CD4-positive, alpha-beta memory T cell (primary cell): ENCODE data around the gene INHBE. TPM values are rescaled to one million over a fixed set of nuclear protein-coding genes. Genes with fewer than 3 reads are reported as not detected.

Experiments used
- CTCF ChIA-PET: fragments of 350-600 bp; sonication (Branson Sonifier 250); formaldehyde crosslinking; loops from one replicate; lab custom pipeline; 2021; ENCODE audit warnings: inconsistent platforms; ENCODE audit not compliant: partially characterized antibody; lab: Charles Lee
- POLR2A ChIA-PET: fragments of 350-600 bp; sonication (Branson Sonifier 250); formaldehyde crosslinking; loops from one replicate; lab custom pipeline; 2021; ENCODE audit not compliant: partially characterized antibody; lab: Charles Lee
- DNase-seq, 5 donors: peaks; one replicate each; pipeline versions ENCODE4 v3.0.0 to v3.0.0-alpha.2; 2020 to 2022; ENCODE audit warnings: mixed read lengths in 1 of 5
- H3K27ac ChIP-seq: one replicate; pipeline ENCODE4 v1.7.0; 2013; ENCODE audit warnings: low read depth, low read length
- H3K27me3 ChIP-seq: 2 replicates; pipeline ENCODE4 v1.7.0; 2013; ENCODE audit warnings: mild to moderate bottlenecking, low read length, moderate library complexity; ENCODE audit not compliant: insufficient read depth
- H3K36me3 ChIP-seq: 2 replicates; pipeline ENCODE4 v1.7.0; 2013; ENCODE audit warnings: mild to moderate bottlenecking, low read length, moderate library complexity; ENCODE audit not compliant: insufficient read depth
- H3K4me1 ChIP-seq: 2 replicates; pipeline ENCODE4 v1.7.0; 2013; ENCODE audit warnings: mild to moderate bottlenecking, low read length, moderate library complexity; ENCODE audit not compliant: insufficient read depth
- H3K4me3 ChIP-seq, 2 donors: one replicate each; pipeline ENCODE4 v1.7.0; 2013; ENCODE audit warnings: low read length in 2 of 2, mild to moderate bottlenecking in 1 of 2
- H3K9me3 ChIP-seq, 2 donors: one replicate each; pipeline ENCODE4 v1.7.0; 2013; ENCODE audit warnings: low read length in 2 of 2, control low read depth in 1 of 2; ENCODE audit not compliant: control insufficient read depth in 1 of 2
- H3K27ac Mint-ChIP-seq, 7 donors: one replicate each; pipeline ENCODE4 v1.8.0; 2020 to 2021; ENCODE audit warnings: mixed read lengths in 7 of 7, mild to moderate bottlenecking in 6 of 7, inconsistent platforms in 3 of 7, moderate library complexity in 3 of 7
- H3K27me3 Mint-ChIP-seq, 2 donors: one replicate each; pipeline ENCODE4 v1.8.0; 2020 to 2021; ENCODE audit warnings: mixed read lengths in 2 of 2
- H3K36me3 Mint-ChIP-seq, 2 donors: one replicate each; pipeline ENCODE4 v1.8.0; 2020 to 2021; ENCODE audit warnings: mixed read lengths in 2 of 2, inconsistent platforms in 1 of 2, mild to moderate bottlenecking in 1 of 2
- H3K4me1 Mint-ChIP-seq, 4 donors: one replicate each; pipeline ENCODE4 v1.8.0; 2020 to 2021; ENCODE audit warnings: mixed read lengths in 4 of 4, mild to moderate bottlenecking in 1 of 4
- H3K4me3 Mint-ChIP-seq, 8 donors: one replicate each; pipeline ENCODE4 v1.8.0; 2020 to 2021; ENCODE audit warnings: mixed read lengths in 8 of 8, mild to moderate bottlenecking in 7 of 8, moderate library complexity in 6 of 8, inconsistent platforms in 3 of 8
- H3K9me3 Mint-ChIP-seq, 8 donors: one replicate each; pipeline ENCODE4 v1.8.0; 2020 to 2021; ENCODE audit warnings: mixed read lengths in 8 of 8, mild to moderate bottlenecking in 5 of 8, inconsistent platforms in 3 of 8, moderate library complexity in 1 of 8
- intact Hi-C: fragments of 100-400 bp; cut with micrococcal nuclease; formaldehyde crosslinking; loops from one replicate; pipeline ENCODE4 v1.15.1; 2023
- polyA plus RNA-seq, 2 donors: library from polyadenylated mRNA; unstranded; fragments of 300-500 nt; fragmentation: Illumina TruSeq; gene quantifications; one replicate each; pipeline ENCODE4 v1.2.3, GENCODE V29; 2021
- total RNA-seq, 2 experiments: library from RNA; stranded (reverse); gene quantifications; one replicate each; pipeline ENCODE4 v1.2.3, GENCODE V29; 2021

INHBE gene
- total and polyA plus RNA-seq, 4 experiments from 2014 or later, result not detected

DNA sequence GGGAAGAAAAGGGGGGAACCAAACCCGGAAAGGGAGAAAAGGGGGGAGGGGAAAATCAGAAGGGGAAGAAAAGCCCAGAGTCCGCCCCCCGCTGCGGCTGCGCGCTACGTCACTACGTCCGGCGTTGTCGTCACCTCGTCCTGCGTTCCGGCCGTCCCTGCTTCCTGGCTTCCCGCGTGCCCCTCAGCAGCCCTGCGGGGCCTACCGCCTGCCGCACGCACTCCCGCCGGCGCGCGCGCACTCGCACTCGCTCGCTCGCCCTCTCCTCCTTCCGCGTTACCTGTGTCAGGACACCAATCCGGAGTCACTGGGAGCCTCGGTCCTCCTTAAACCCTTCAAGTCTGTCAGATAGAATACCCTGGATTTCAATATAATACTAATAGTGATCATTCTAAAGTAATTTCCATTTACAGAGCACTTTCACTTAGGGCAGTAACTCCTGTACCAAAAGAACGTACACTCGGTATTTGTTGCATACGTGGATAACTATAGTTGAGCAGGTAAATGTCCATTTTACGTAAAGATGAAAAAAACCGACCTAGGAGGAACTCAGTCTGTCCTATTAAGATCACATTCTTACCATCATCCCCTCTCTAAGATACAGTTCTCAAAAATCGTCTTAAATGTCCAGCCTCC, 24.1 kb upstream of the INHBE start, which contains the start of gene R3HDM2:
Gene R3HDM2 (minus strand): TSS at position 113 of the 636 bp plus-strand sequence. CDS start 120,615 bp downstream, outside the sequence.
- H3K27me3 ChIP-seq, result no peaks in the 10 kb centered on the region
- peak; percentile 94 to 96 (median 95) for DNase-seq
- H3K36me3 ChIP-seq, result no peaks in the 10 kb centered on the region
- ChIA-PET POLR2A (no interaction called here), CTCF (interaction anchor here (1.3 to 1.8 kb wide), 2 partner anchors 23 to 27 kb away, joined by 4 to 11 read pairs; no protein-coding TSS in a partner anchor)
- peaks cover 24 to 48% (median 39%) of the 10 kb centered on the region in 4 donors for H3K4me1 Mint-ChIP-seq
- H3K4me3 Mint-ChIP-seq, result peak within 1 kb of the TSS; percentile 97 to 100 (median 99)
- no peaks in the 10 kb centered on the region for H3K9me3 ChIP-seq
- peak within 1 kb of the TSS; percentile 97 to 100 (median 100) for H3K27ac Mint-ChIP-seq
- no peaks in the 10 kb centered on the region for H3K27me3 Mint-ChIP-seq
- H3K9me3 Mint-ChIP-seq, result no peaks in the 10 kb centered on the region
- H3K4me3 ChIP-seq, result peak within 1 kb of the TSS; percentile 33 to 67
- peaks cover 21% of the 10 kb centered on the region for H3K4me1 ChIP-seq
- intact Hi-C loops, result loop anchor here (1.0 kb wide), 1 partner anchor 28 kb away; the partner anchor contains the start of gene GLI1
- H3K36me3 Mint-ChIP-seq, result peaks cover 4 to 20% of the 10 kb centered on the region in 2 donors
- peak within 1 kb of the TSS; percentile 90 for H3K27ac ChIP-seq

DNA sequence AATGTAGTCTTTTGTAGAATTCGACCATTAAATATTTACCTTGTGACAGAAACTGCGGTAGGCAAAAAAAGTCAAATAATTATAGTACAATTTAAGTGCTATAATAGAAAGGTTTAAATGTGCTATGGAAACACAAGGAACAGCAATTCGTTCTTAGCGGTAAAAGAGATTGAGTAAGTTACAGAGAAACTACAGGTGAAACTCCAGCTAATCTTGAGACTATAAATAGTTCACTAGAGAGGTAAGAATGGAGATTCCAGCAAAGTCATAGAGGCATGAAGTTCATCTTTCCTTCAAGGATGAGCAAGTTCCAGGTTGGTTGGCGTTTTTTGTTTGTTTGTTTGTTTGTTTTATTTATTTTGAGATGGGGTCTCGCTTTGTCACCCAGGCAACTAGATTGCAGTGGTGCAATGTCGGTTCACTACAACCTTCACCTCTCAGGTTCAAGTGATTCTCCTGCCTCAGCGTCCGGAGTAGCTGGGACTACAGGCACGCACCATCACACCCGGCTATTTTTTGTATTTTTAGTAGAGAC, 23.4 kb upstream of the INHBE start:
- Mint-ChIP-seq H3K27ac (peak overlapping the region; percentile 97 to 100 (median 99)), H3K4me3 (peak overlapping the region; percentile 90 to 97 (median 95)), H3K9me3 (no peaks in the 10 kb centered on the region), H3K4me1 (peaks cover 20 to 42% (median 34%) of the 10 kb centered on the region in 4 donors), H3K36me3 (peaks cover 0 to 15% of the 10 kb centered on the region in 2 donors), H3K27me3 (no peaks in the 10 kb centered on the region)
- Histone ChIP-seq H3K36me3 (no peaks in the 10 kb centered on the region), H3K9me3 (no peaks in the 10 kb centered on the region), H3K27me3 (no peaks in the 10 kb centered on the region), H3K4me1 (peaks cover 21% of the 10 kb centered on the region), H3K4me3 (peak overlapping the region in 1 of 2 donors; percentile 58), H3K27ac (peak overlapping the region; percentile 90)
- intact Hi-C loops, result loop anchor here (1.0 kb wide), 1 partner anchor 28 kb away; the partner anchor contains the start of gene GLI1
- DNase-seq, result no peak
- POLR2A ChIA-PET, result interaction anchor here (0.7 kb wide), 1 partner anchor 27 kb away, joined by 5 read pairs; no protein-coding TSS in a partner anchor
- CTCF ChIA-PET, result interaction anchor here (0.8 to 1.8 kb wide), 4 partner anchors 11 to 45 kb away, joined by 3 to 11 read pairs (median 4); no protein-coding TSS in a partner anchor

- intact Hi-C loops, result no loop called here
These were observed 21.7 kb upstream of the INHBE start for GRCh38 chr12:57433370-57433769.

DNA sequence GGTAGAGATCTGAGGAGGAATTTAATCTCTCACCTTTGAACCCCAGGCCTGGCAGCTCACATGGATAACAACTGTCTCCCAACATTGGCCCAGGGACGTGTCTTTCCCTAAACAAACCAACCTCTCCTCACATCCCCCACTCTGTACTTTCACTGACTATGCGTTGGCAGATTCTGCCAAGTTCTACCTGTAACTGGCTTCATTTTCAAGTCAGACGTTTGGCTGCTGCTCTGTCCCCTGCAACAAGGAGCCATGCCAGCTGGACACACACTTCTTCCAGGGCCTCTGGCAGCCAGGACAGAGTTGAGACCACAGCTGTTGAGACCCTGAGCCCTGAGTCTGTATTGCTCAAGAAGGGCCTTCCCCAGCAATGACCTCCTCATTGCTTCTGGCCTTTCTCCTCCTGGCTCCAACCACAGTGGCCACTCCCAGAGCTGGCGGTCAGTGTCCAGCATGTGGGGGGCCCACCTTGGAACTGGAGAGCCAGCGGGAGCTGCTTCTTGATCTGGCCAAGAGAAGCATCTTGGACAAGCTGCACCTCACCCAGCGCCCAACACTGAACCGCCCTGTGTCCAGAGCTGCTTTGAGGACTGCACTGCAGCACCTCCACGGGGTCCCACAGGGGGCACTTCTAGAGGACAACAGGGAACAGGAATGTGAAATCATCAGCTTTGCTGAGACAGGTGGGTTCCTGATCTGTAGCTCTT, 20.4 kb upstream of the INHBE start, which contains the start of gene INHBC:
Gene INHBC (plus strand): TSS at position 268 of the 707 bp plus-strand sequence. CDS start 103 bp downstream, at position 371.
- H3K27ac ChIP-seq, result no peak within 1 kb of the TSS
- no peaks in the 10 kb centered on the region for H3K9me3 Mint-ChIP-seq
- H3K4me1 Mint-ChIP-seq, result peaks cover 13 to 23% (median 19%) of the 10 kb centered on the region in 4 donors
- no peak for DNase-seq
- H3K4me3 Mint-ChIP-seq, result peak within 1 kb of the TSS in 2 of 8 donors; percentile 14 to 32
- intact Hi-C loops, result no loop called here
- H3K27me3 Mint-ChIP-seq, result peaks cover 0 to 2% of the 10 kb centered on the region in 2 donors
- peak within 1 kb of the TSS in 6 of 7 donors; percentile 22 to 84 (median 68) for H3K27ac Mint-ChIP-seq
- H3K36me3 ChIP-seq, result no peaks in the 10 kb centered on the region
- H3K36me3 Mint-ChIP-seq, result peaks cover 0 to 10% of the 10 kb centered on the region in 2 donors
- H3K9me3 ChIP-seq, result no peaks in the 10 kb centered on the region
- ChIA-PET POLR2A (interaction anchor here (1.1 kb wide), 1 partner anchor 24 kb away, joined by 3 read pairs; no protein-coding TSS in a partner anchor), CTCF (interaction anchor here (1.3 to 3.0 kb wide), 4 partner anchors 18 to 24 kb away, joined by 3 to 16 read pairs (median 8); partner anchors contain the start of genes GLI1 and INHBE)
- no peaks in the 10 kb centered on the region for H3K27me3 ChIP-seq
- peaks cover 13% of the 10 kb centered on the region for H3K4me1 ChIP-seq
- H3K4me3 ChIP-seq, result no peak within 1 kb of the TSS

More at GRCh38 chr12:57433370-57433769, 21.7 kb upstream of the INHBE start:
- Mint-ChIP-seq H3K36me3 (peaks cover 0 to 12% of the 10 kb centered on the region in 2 donors), H3K27ac (no peak overlapping the region), H3K4me1 (peaks cover 17 to 31% (median 28%) of the 10 kb centered on the region in 4 donors), H3K9me3 (no peaks in the 10 kb centered on the region), H3K27me3 (peaks cover 0 to 2% of the 10 kb centered on the region in 2 donors), H3K4me3 (no peak overlapping the region)
- H3K27me3 ChIP-seq, result no peaks in the 10 kb centered on the region
- CTCF ChIA-PET, result interaction anchor here (1.1 to 1.7 kb wide), 5 partner anchors 9 to 80 kb away, joined by 3 to 11 read pairs (median 4); partner anchors contain the start of gene INHBE
- DNase-seq, result no peak
- H3K9me3 ChIP-seq, result no peaks in the 10 kb centered on the region
- peaks cover 21% of the 10 kb centered on the region for H3K4me1 ChIP-seq
- H3K36me3 ChIP-seq, result no peaks in the 10 kb centered on the region
- POLR2A ChIA-PET, result interaction anchor here (0.7 kb wide), 1 partner anchor 116 kb away, joined by 3 read pairs; no protein-coding TSS in a partner anchor
- H3K27ac ChIP-seq, result no peak overlapping the region
- H3K4me3 ChIP-seq, result no peak overlapping the region

GRCh38 chr12:57435293-57435692, 19.8 kb upstream of the INHBE start:
- peaks cover 8 to 17% (median 14%) of the 10 kb centered on the region in 4 donors for H3K4me1 Mint-ChIP-seq
- intact Hi-C loops, result no loop called here
- no peak for DNase-seq
- Histone ChIP-seq H3K36me3 (no peaks in the 10 kb centered on the region), H3K27ac (no peak overlapping the region), H3K4me3 (no peak overlapping the region), H3K9me3 (no peaks in the 10 kb centered on the region), H3K4me1 (peaks cover 8% of the 10 kb centered on the region), H3K27me3 (no peaks in the 10 kb centered on the region)
- H3K9me3 Mint-ChIP-seq, result no peaks in the 10 kb centered on the region
- POLR2A ChIA-PET, result interaction anchor here (1.1 kb wide), 1 partner anchor 23 kb away, joined by 3 read pairs; no protein-coding TSS in a partner anchor
- H3K27me3 Mint-ChIP-seq, result peaks cover 0 to 2% of the 10 kb centered on the region in 2 donors
- H3K27ac Mint-ChIP-seq, result peak overlapping the region in 5 of 7 donors; percentile 22 to 82 (median 64)
- peaks cover 0 to 4% of the 10 kb centered on the region in 2 donors for H3K36me3 Mint-ChIP-seq
- CTCF ChIA-PET, result interaction anchor here (1.7 to 3.0 kb wide), 3 partner anchors 18 to 23 kb away, joined by 8 to 16 read pairs (median 8); partner anchors contain the start of genes GLI1 and INHBE
- peak overlapping the region in 2 of 8 donors; percentile 14 to 32 for H3K4me3 Mint-ChIP-seq

- peaks cover 1 to 16% (median 10%) of the 10 kb centered on the region in 8 donors for H3K9me3 Mint-ChIP-seq
- intact Hi-C loops, result no loop called here
- Histone ChIP-seq H3K4me3 (no peak overlapping the region), H3K27ac (no peak overlapping the region), H3K4me1 (no peaks in the 10 kb centered on the region), H3K27me3 (no peaks in the 10 kb centered on the region), H3K9me3 (no peaks in the 10 kb centered on the region), H3K36me3 (no peaks in the 10 kb centered on the region)
- H3K36me3 Mint-ChIP-seq, result peaks cover 6 to 7% of the 10 kb centered on the region in 2 donors
- POLR2A ChIA-PET, result no interaction called here
- H3K27me3 Mint-ChIP-seq, result peaks cover 3 to 9% of the 10 kb centered on the region in 2 donors
- peaks cover 1 to 5% (median 4%) of the 10 kb centered on the region in 4 donors for H3K4me1 Mint-ChIP-seq
- CTCF ChIA-PET, result interaction anchor here (1.1 kb wide), 1 partner anchor 20 kb away, joined by 5 read pairs; no protein-coding TSS in a partner anchor
- DNase-seq, result no peak
- H3K4me3 Mint-ChIP-seq, result no peak overlapping the region
- H3K27ac Mint-ChIP-seq, result no peak overlapping the region
These were observed 16.7 kb upstream of the INHBE start for GRCh38 chr12:57438400-57438799.
